Type B pancreatic cell (in vitro differentiated cells): ENCODE results near the gene C9. TPM values are rescaled to one million over a fixed set of nuclear protein-coding genes. Genes with fewer than 3 reads are reported as not detected.

Experiments
- DNase-seq: peaks from one replicate; pipeline ENCODE4 v3.0.0; 2021; ENCODE audit warnings: mixed read lengths; ENCODE audit not compliant: unreplicated experiment; ENCODE audit errors: extremely low spot score
- H3K27ac Mint-ChIP-seq: 2 replicates; pipeline ENCODE4 v1.8.0; 2021; ENCODE audit warnings: mild to moderate bottlenecking, mixed read lengths
- H3K27me3 Mint-ChIP-seq: 2 replicates; pipeline ENCODE4 v1.8.0; 2021; ENCODE audit warnings: mixed read lengths
- H3K36me3 Mint-ChIP-seq: 2 replicates; pipeline ENCODE4 v1.8.0; 2021; ENCODE audit warnings: mixed read lengths
- H3K4me1 Mint-ChIP-seq: one replicate; pipeline ENCODE4 v1.8.0; 2021; ENCODE audit warnings: mixed read lengths; ENCODE audit not compliant: unreplicated experiment
- H3K4me3 Mint-ChIP-seq: 2 replicates; pipeline ENCODE4 v1.8.0; 2021; ENCODE audit warnings: mild to moderate bottlenecking, mixed read lengths
- H3K9me3 Mint-ChIP-seq: 2 replicates; pipeline ENCODE4 v1.8.0; 2021; ENCODE audit warnings: mixed read lengths
- CTCF ChIP-seq: fragments of 200-600 bp; sonication (generic); conservative IDR thresholded peaks from 2 replicates; pipeline ENCODE4 v1.5.0; 2021; ENCODE audit warnings: antibody characterized with exemption, mild to moderate bottlenecking
- total RNA-seq: library from RNA; stranded (reverse); gene quantifications from 2 replicates; pipeline ENCODE4 v1.2.1, GENCODE V29; 2021; ENCODE audit warnings: low replicate concordance

C9 gene
- total RNA-seq, 1 donor from 2014 or later = not detected

GRCh38 chr5:39270225-39270848 is 94.0 kb downstream of the C9 start:
- Mint-ChIP-seq H3K27me3 (no peaks in the 10 kb centered on the region), H3K36me3 (no peaks in the 10 kb centered on the region), H3K27ac (no peak overlapping the region), H3K9me3 (no peaks in the 10 kb centered on the region), H3K4me3 (no peak overlapping the region), H3K4me1 (no peaks in the 10 kb centered on the region)
- no peak for DNase-seq
- TF ChIP-seq CTCF = no peak

DNA sequence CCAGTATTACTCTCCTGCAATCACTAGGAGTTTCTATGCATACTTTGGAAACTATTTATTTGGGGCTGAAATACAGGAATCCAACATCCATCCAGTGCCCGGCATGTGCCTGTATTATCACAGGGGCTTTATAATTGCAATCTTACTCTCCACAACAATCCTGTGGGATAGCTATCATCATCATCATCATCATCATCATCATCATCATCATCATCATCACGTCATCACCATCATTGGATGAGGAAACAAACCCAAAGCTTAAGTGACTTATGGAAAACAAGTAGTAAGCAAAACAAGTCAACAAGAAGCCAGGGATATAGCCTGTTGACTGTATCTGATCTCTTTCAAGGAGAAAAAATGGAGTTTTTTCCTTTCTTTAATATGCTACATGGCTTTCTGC is 97.1 kb downstream of the C9 start:
- no peak for TF ChIP-seq CTCF
- no peak for DNase-seq
- H3K36me3 Mint-ChIP-seq = no peaks in the 10 kb centered on the region
- no peaks in the 10 kb centered on the region for H3K9me3 Mint-ChIP-seq
- no peak overlapping the region for H3K27ac Mint-ChIP-seq
- no peak overlapping the region for H3K4me3 Mint-ChIP-seq
- no peaks in the 10 kb centered on the region for H3K27me3 Mint-ChIP-seq
- H3K4me1 Mint-ChIP-seq = no peaks in the 10 kb centered on the region

DNA sequence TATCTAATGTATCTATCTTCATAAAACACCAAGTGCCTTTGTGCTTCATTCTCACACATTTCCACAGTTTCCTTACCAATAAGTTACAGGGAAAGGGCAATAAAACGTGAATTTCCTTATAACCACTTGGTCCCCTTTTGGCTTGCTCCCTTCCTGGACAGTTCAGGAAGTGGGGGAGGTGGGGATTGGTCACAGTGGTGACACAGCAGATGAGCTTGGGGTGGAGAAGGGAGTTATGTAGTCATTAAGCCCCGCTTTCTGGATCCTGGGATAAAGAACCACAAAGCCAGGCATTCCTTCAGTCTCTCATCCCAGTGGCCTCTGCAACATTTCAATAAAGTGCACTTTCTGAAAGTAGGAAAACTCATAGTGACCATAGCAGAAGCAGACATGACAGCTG is 97.9 kb downstream of the C9 start:
- no peaks in the 10 kb centered on the region for H3K9me3 Mint-ChIP-seq
- no peaks in the 10 kb centered on the region for H3K27me3 Mint-ChIP-seq
- no peak for TF ChIP-seq CTCF
- no peak for DNase-seq
- no peak overlapping the region for H3K27ac Mint-ChIP-seq
- H3K36me3 Mint-ChIP-seq = no peaks in the 10 kb centered on the region
- no peak overlapping the region for H3K4me3 Mint-ChIP-seq
- H3K4me1 Mint-ChIP-seq = no peaks in the 10 kb centered on the region

- Mint-ChIP-seq H3K27me3 (no peaks in the 10 kb centered on the region), H3K4me1 (no peaks in the 10 kb centered on the region), H3K9me3 (no peaks in the 10 kb centered on the region), H3K36me3 (no peaks in the 10 kb centered on the region), H3K27ac (no peak overlapping the region), H3K4me3 (no peak overlapping the region)
- no peak for DNase-seq
- no peak for TF ChIP-seq CTCF
Observed at GRCh38 chr5:39264528-39264927, 99.8 kb downstream of the C9 start.

GRCh38 chr5:39262981-39263380 is 101.3 kb downstream of the C9 start:
- no peak for TF ChIP-seq CTCF
- Mint-ChIP-seq H3K27ac (no peak overlapping the region), H3K4me3 (no peak overlapping the region), H3K4me1 (no peaks in the 10 kb centered on the region), H3K9me3 (no peaks in the 10 kb centered on the region), H3K27me3 (no peaks in the 10 kb centered on the region), H3K36me3 (no peaks in the 10 kb centered on the region)
- DNase-seq = no peak

GRCh38 chr5:39260095-39260494 is 104.2 kb downstream of the C9 start:
- no peak overlapping the region for H3K4me3 Mint-ChIP-seq
- H3K27ac Mint-ChIP-seq = no peak overlapping the region
- no peaks in the 10 kb centered on the region for H3K4me1 Mint-ChIP-seq
- no peak for DNase-seq
- no peak for TF ChIP-seq CTCF
- no peaks in the 10 kb centered on the region for H3K36me3 Mint-ChIP-seq
- H3K27me3 Mint-ChIP-seq = peaks cover 3% of the 10 kb centered on the region
- no peaks in the 10 kb centered on the region for H3K9me3 Mint-ChIP-seq
